Pulmonary artery endothelial cell (primary cell): ENCODE measurements around the gene PLEKHA5. TPM values are rescaled to one million over a fixed set of nuclear protein-coding genes. Genes with fewer than 3 reads are reported as not detected.

Experiments
- DNase-seq: peaks from one replicate; pipeline ENCODE4 v3.0.0-alpha.2; 2011; ENCODE audit warnings: low read depth, low spot score
- total RNA-seq: library from RNA; depleted of rRNA; stranded (reverse); fragments of >200 nt; gene quantifications from 2 replicates; pipeline ENCODE4 v1.2.3, GENCODE V29; 2014

The PLEKHA5 gene
- total RNA-seq, 1 donor from 2014 or later = 14.6 TPM

DNA sequence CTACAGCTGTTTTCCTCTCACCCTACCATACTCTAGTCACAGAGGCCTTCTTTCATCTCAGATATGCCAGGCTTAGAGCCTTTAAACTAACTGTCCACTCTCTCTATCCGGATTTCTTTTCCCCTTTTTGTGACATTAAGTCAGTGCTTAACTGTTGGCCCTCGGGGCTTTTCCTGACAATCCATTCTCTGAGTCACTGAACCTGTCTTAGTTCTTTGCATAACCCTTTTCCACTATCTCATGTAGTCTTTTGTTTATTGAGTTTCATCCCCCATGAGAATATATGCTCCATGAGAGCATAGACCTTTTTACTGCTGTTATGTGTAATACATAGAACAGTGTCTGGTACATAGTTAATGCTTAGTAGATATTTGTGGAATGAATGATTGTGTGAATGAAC lies 68.7 kb downstream of the PLEKHA5 start:
- no peak for DNase-seq

- no peak for DNase-seq
Measured at GRCh38 chr12:19199332-19199731, 69.8 kb downstream of the PLEKHA5 start.

GRCh38 chr12:19200261-19200660 lies 70.7 kb downstream of the PLEKHA5 start:
- no peak for DNase-seq

DNA sequence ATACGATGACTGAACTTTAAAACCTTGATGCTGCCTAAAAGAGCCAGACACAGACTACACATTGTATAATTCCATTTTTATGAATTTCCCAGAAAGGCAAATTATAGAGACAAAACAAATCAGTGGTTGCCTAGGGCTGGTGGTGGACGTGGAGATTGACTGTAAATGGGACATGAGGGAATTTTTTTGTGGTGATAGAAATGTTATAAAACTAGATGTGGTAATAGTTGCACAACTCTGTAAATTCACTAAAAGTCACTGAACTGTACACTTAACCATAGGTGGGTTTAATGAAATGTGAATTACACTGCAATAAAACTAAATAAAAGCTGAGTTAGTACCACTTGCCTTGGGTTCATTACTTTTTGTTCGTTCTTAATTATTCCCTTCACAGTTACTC lies 72.1 kb downstream of the PLEKHA5 start:
- no peak for DNase-seq

- DNase-seq = no peak
Measured at GRCh38 chr12:19203013-19203412, 73.5 kb downstream of the PLEKHA5 start.

- DNase-seq = no peak
Measured at GRCh38 chr12:19203539-19204506, 74.3 kb downstream of the PLEKHA5 start.

DNA sequence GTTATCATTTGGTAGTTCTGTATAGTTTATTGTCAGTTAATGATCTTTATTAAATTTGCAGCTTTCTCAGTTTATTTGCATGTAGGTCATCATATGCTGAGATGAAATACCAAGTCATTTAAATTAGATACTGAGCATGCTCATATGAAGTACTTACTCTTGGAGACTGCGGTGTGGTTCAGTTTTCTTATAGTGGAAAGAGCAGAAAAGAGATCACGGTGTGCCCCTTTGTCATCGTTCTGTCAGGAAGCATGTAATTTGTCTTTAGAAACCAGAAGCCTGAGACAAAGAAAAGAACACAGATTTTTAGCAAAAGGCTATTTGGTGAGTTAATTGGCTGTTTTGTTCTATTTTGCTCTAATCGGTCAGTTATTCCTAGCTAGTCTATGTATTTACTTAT lies 75.6 kb downstream of the PLEKHA5 start:
- DNase-seq = no peak

- no peak for DNase-seq
Measured at GRCh38 chr12:19206493-19207077, 77.1 kb downstream of the PLEKHA5 start.

DNA sequence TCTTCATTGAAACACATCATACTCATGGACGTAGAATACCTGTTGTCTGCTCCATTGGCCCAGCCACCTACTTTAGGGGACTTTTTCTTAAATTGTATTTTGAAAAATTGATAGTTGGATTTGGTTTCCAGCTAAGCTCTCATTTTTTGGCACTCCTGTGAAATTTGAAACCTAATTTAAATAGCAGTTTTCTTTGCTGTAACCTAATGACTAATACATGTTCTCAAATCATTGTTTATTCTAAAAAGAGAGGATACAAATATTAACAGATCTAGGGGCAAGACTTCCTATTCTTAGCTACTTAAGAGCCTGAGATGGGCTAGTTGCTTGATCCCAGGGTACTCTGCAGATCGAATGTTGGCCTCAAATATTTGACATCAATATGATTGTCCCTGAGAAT lies 78.9 kb downstream of the PLEKHA5 start:
- no peak for DNase-seq

DNA sequence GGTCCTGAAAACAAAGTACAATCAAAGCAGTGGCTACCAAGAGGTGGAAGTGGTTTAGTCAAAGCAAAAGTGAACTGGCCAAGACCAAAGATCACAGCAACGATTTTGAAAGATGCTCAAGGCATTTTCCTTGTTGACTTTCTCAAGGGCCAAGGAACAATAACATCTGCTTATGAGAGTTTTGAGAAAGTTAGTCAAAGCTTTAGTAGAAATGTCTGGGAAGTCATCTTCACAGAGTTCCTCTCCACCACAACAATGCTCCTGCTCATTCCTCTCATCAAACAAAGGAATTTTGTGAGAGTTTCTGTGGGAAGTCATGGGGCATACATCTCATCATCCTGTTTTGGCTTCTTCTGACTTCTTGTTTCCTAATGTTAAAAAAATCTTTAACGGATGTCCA lies 80.1 kb downstream of the PLEKHA5 start:
- no peak for DNase-seq

- no peak for DNase-seq
Measured at GRCh38 chr12:19211802-19212201, 82.3 kb downstream of the PLEKHA5 start.

- DNase-seq = no peak
Measured at GRCh38 chr12:19212245-19212644, 82.7 kb downstream of the PLEKHA5 start.

GRCh38 chr12:19214020-19214419 lies 84.5 kb downstream of the PLEKHA5 start:
- DNase-seq = no peak

DNA sequence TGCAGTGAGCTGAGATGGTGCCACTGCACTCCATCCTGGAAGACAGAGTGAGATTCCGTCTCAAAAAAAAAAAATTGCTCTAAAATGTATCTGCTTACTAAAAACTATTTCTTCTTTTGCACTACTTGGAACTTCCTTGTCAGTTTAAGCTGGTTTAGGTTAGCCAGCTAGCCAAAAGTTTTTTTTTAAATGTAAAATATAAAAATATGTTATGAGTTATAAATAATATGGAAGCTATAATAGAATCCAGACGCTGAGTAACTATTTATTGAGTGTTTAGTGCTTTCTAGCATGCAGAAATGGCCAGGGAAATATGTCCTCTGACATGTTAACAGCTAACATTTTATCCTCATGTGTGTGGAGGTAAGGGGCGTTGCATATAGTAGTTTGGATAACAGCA lies 85.6 kb downstream of the PLEKHA5 start:
- DNase-seq = no peak

DNA sequence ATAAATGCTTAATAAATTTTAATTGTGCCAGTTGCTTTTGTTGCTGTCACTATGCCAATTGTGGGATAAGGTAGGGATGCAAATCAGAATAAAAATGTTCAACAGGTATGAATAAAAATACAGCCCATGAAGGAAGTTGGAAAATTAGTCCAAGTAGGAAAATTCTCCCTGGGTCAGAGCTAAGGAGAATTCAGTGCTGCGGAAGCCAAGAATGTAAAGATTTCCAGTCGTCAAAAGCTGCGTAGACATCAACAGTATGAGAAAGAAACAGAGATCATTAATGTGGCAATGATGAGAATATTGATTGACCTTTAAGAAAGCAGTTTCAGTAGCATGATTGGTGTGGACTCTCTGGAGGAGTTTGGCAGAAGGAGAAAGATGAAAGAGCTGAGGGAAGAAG lies 87.9 kb downstream of the PLEKHA5 start:
- no peak for DNase-seq

GRCh38 chr12:19220205-19220604 lies 90.7 kb downstream of the PLEKHA5 start:
- DNase-seq = no peak

DNA sequence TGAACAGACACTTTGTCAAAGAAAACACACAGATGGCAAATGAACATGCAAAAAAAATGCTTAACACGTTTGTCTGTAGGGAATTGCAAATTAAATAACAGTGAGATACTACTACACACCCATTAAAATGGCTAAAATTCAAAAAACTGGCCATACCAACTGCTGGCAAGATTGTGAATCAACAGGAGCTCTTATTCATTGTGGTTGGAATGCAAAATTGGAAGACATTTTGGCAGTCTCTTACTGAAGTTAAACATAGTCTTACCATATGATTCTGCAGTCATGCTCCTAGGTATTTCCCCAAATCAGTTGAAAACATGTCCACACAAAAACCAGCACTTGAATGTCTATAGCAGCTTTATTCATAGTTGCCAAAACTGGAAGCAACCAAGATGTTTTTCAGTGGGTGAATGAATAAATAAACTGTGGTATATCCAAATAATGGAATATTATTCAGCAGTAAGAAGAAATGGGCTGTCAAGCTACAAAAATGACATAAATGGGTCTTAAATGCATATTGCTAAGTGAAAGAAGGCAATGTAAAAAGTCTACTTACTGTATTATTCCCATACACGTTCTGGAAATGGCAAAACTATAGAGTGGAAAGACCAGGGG lies 91.4 kb downstream of the PLEKHA5 start:
- DNase-seq = no peak

GRCh38 chr12:19222558-19222957 lies 93.0 kb downstream of the PLEKHA5 start:
- no peak for DNase-seq

DNA sequence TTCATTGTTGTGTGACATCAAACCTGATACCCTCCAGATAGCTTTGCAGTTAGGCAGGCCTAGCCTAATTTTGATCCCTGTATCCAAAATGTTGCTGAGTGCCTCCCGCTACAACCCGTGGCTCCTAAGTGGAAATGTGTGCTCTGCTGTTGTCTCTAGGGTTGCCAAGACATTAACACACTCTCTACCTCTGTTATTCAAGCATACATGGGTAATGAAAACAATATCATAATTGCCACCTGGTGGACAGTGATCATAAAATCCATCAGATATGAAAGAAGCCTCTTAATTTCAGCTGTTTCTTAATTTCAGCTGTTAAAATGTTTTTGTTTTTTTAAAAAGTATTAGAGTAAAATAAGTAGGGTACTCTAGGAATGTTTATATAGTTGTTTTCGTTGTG lies 93.5 kb downstream of the PLEKHA5 start:
- no peak for DNase-seq

DNA sequence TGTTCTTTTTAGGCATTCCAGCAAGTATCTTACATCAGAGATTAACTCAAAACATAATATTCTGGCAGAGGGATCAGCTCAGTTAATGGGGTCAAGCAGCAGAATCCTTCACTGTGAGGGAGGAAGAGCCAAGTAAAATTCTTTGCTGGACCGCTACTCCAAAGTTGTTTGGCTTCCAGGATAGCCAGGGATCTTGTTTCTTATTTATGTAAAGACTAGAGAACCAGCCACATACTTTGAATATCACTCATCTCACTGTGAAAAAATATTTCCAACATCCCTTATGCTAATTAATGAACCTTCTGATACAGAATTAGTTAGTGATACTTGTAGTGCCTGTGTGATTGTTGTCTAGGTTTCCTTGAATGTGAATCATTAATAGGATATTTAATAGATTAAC lies 94.2 kb downstream of the PLEKHA5 start:
- DNase-seq = no peak

DNA sequence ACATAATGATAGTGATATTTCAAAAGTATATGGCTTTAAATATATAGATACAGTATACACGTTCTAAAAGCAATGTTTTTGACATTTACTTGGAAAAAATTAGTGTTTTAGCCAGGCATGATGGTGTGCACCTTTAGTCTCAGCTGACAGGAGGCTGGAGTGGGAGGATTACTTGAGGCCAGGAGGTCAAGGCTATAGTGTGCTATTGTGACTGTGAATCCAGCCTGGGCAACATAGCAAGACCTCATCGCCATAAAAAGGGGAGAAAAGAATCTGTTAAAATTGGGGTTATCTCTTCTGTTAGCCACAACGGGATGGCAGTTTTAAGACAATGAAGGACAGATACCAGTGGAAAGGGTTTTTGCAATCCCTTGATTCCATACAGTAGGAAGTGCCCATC lies 95.2 kb downstream of the PLEKHA5 start:
- no peak for DNase-seq

DNA sequence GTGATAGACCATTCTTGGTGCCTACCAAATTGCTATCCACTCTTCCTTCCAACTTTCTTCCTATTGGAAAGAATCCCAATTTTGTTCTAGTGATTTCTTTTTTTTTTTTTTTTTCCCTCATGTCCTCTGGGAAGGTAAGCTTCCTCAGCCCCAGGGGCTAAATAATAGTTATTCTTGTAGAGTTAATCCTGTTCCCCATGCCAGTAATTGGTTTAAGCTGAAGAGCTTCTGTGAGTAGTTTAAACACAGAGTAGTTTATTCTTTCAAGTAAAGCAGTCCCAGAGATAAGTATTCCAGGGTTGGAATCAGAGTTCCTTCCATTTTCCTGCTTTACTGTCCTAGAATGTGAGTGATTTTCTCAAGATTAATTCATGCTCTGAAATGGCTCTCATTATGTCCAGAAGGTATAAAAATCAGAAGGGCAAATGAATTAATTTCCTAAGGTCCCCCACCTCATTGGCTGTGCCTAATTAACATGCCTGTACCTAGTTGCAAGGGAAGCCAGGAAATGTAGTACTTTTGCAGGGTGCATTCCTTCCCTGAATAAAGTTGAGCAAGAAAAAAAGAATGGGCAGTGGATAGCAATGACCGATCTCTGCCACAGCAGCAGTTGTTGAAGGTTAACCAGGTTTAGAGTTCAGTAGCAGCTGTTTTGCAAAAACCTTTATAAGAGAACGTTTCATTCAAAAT lies 97.8 kb downstream of the PLEKHA5 start:
- no peak for DNase-seq
